H1 (cell line): ENCODE data around the gene DENND1A. TPM values are rescaled to one million over a fixed set of nuclear protein-coding genes. Genes with fewer than 3 reads are reported as not detected.

Experiments
- CTCF ChIA-PET: fragments of 300-600 bp; sonication (Branson Sonifier 250); formaldehyde crosslinking; loops from one replicate; lab custom pipeline; 2021; ENCODE audit not compliant: partially characterized antibody; lab: Charles Lee
- POLR2A ChIA-PET: fragments of 300-600 bp; sonication (Branson Sonifier 250); formaldehyde crosslinking; loops from one replicate; lab custom pipeline; 2021; ENCODE audit warnings: inconsistent platforms; ENCODE audit not compliant: partially characterized antibody; lab: Charles Lee
- DNase-seq, 2 experiments: peaks; one replicate each; pipeline versions ENCODE4 v3.0.0 to v3.0.0-alpha.2; 2010 to 2022; ENCODE audit warnings: low spot score in 2 of 2, low read depth in 1 of 2, mixed read lengths in 1 of 2
- FAIRE-seq: peaks from 2 replicates; lab custom pipeline; 2011; peaks lifted over from hg19 to GRCh38; lab: Jason Lieb, UNC
- H2AFZ ChIP-seq: 2 replicates; pipeline ENCODE4 v1.8.1; 2012; ENCODE audit warnings: low read length, inconsistent platforms
- H2AK5ac ChIP-seq: 2 replicates; pipeline ENCODE4 v1.6.1; 2013; ENCODE audit warnings: low read depth, low read length
- H2BK120ac ChIP-seq: replicated peaks from 2 replicates; pipeline ENCODE3; 2013; ENCODE audit warnings: low read depth, low read length, inconsistent platforms
- H2BK12ac ChIP-seq: 2 replicates; pipeline ENCODE4 v1.6.1; 2013; ENCODE audit warnings: low read depth, low read length
- H2BK15ac ChIP-seq: 2 replicates; pipeline ENCODE4 v1.6.1; 2013; ENCODE audit warnings: low read length
- H2BK20ac ChIP-seq: 2 replicates; pipeline ENCODE4 v1.6.1; 2013; ENCODE audit warnings: low read length
- H2BK5ac ChIP-seq: 2 replicates; pipeline ENCODE4 v1.6.1; 2013; ENCODE audit warnings: low read depth, low read length
- H3K14ac ChIP-seq: 2 replicates; pipeline ENCODE4 v1.6.1; 2013; ENCODE audit warnings: inconsistent platforms; ENCODE audit not compliant: insufficient read length
- H3K18ac ChIP-seq: 2 replicates; pipeline ENCODE4 v1.6.1; 2013; ENCODE audit warnings: low read length; ENCODE audit errors: extremely low read depth
- H3K23ac ChIP-seq: 2 replicates; pipeline ENCODE4 v1.6.1; 2013; ENCODE audit warnings: inconsistent platforms; ENCODE audit not compliant: insufficient read length
- H3K23me2 ChIP-seq: 2 replicates; pipeline ENCODE4 v1.6.1; 2013; ENCODE audit warnings: low read depth, low read length
- H3K27ac ChIP-seq: 2 replicates; pipeline ENCODE4 v1.6.1; 2011; ENCODE audit warnings: low read depth, low read length, inconsistent platforms
- H3K27me3 ChIP-seq, 4 experiments: replicated peaks in 1 of 4; 1 replicate in 1 of 4; 2 replicates in 3 of 4; pipeline versions ENCODE4 v1.6.1 to v1.8.1; 2011 to 2013; ENCODE audit warnings: low read length in 3 of 4, mild to moderate bottlenecking in 3 of 4, inconsistent platforms in 2 of 4, mixed read lengths in 2 of 4, moderate library complexity in 1 of 4; ENCODE audit not compliant: control insufficient read depth in 3 of 4, insufficient read depth in 3 of 4; ENCODE audit errors: extremely low read depth in 1 of 4
- H3K36me3 ChIP-seq, 4 experiments: 2 replicates each; pipeline versions ENCODE4 v1.6.1 to v1.8.1; 2011 to 2013; ENCODE audit warnings: mild to moderate bottlenecking in 4 of 4, low read length in 3 of 4, moderate library complexity in 2 of 4, control low read depth in 1 of 4, inconsistent platforms in 1 of 4; ENCODE audit not compliant: insufficient read depth in 4 of 4, control insufficient read depth in 2 of 4
- H3K4ac ChIP-seq: replicated peaks from 2 replicates; pipeline ENCODE3; 2013; ENCODE audit warnings: low read length, low read depth, mixed read lengths, inconsistent platforms; ENCODE audit not compliant: insufficient read length
- H3K4me1 ChIP-seq, 4 experiments: replicated peaks in 1 of 4; 1 replicate in 1 of 4; 2 replicates in 3 of 4; pipeline versions ENCODE4 v1.6.1 to v1.8.1; 2011 to 2013; ENCODE audit warnings: low read length in 3 of 4, inconsistent platforms in 2 of 4, mixed read lengths in 1 of 4; ENCODE audit not compliant: insufficient read depth in 4 of 4, control insufficient read depth in 3 of 4
- H3K4me2 ChIP-seq, 2 experiments: 2 replicates each; pipeline versions ENCODE4 v1.6.1 to v1.8.1; 2011 to 2013; ENCODE audit warnings: low read depth in 2 of 2, low read length in 2 of 2, control low read depth in 1 of 2, inconsistent platforms in 1 of 2, mild to moderate bottlenecking in 1 of 2; ENCODE audit not compliant: insufficient read depth in 1 of 2
- H3K4me3 ChIP-seq, 4 experiments: fragments of 200-600, 300-600 bp in 1 of 4; sonication (generic), shearing (Covaris generic), sonication (Bioruptor Twin) in 1 of 4; 2 replicates each; pipeline versions ENCODE4 v1.5.1 to v1.8.1; 2011 to 2016; ENCODE audit warnings: low read length in 4 of 4, low read depth in 3 of 4, control low read depth in 2 of 4, inconsistent platforms in 2 of 4, mild to moderate bottlenecking in 2 of 4, mixed read lengths in 1 of 4, moderate library complexity in 1 of 4; ENCODE audit not compliant: insufficient read depth in 2 of 4; ENCODE audit errors: extremely low read depth in 1 of 4
- H3K56ac ChIP-seq: replicated peaks from 2 replicates; pipeline ENCODE3; 2013; ENCODE audit warnings: low read depth, mild to moderate bottlenecking, mixed read lengths, low read length, inconsistent platforms; ENCODE audit not compliant: insufficient read length
- H3K79me1 ChIP-seq: 2 replicates; pipeline ENCODE4 v1.6.1; 2013; ENCODE audit warnings: low read depth, low read length, control low read depth
- H3K79me2 ChIP-seq, 2 experiments: 2 replicates each; pipeline versions ENCODE4 v1.6.1 to v1.8.1; 2012 to 2013; ENCODE audit warnings: low read length in 2 of 2, mild to moderate bottlenecking in 2 of 2, inconsistent platforms in 1 of 2; ENCODE audit not compliant: insufficient read depth in 2 of 2, control insufficient read depth in 1 of 2
- H3K9ac ChIP-seq, 4 experiments: replicated peaks in 1 of 4; 1 replicate in 1 of 4; 2 replicates in 3 of 4; pipeline versions ENCODE4 v1.6.1 to v1.8.1; 2011 to 2013; ENCODE audit warnings: low read depth in 3 of 4, low read length in 3 of 4, control low read depth in 2 of 4, mild to moderate bottlenecking in 2 of 4, moderate library complexity in 2 of 4, inconsistent platforms in 1 of 4; ENCODE audit errors: extremely low read depth in 1 of 4
- H3K9me3 ChIP-seq, 2 experiments: 2 replicates each; pipeline versions ENCODE4 v1.6.1 to v1.8.1; 2012 to 2013; ENCODE audit warnings: mild to moderate bottlenecking in 2 of 2, moderate library complexity in 2 of 2, control low read depth in 1 of 2, inconsistent platforms in 1 of 2, low read depth in 1 of 2, low read length in 1 of 2, mixed read lengths in 1 of 2; ENCODE audit not compliant: insufficient read depth in 2 of 2
- H4K20me1 ChIP-seq, 2 experiments: replicated peaks in 1 of 2; 2 replicates each; pipeline versions ENCODE3 to v1.8.1; 2011 to 2013; ENCODE audit warnings: inconsistent platforms in 2 of 2, low read length in 2 of 2, mild to moderate bottlenecking in 1 of 2; ENCODE audit not compliant: insufficient read depth in 2 of 2, control insufficient read depth in 1 of 2
- H4K5ac ChIP-seq: 2 replicates; pipeline ENCODE4 v1.6.1; 2013; ENCODE audit warnings: low read length, low read depth, mixed read lengths, inconsistent platforms; ENCODE audit not compliant: insufficient read length
- H4K8ac ChIP-seq: 2 replicates; pipeline ENCODE4 v1.8.0; 2013; ENCODE audit warnings: mild to moderate bottlenecking, moderate library complexity, low read length, inconsistent platforms; ENCODE audit not compliant: insufficient read depth; ENCODE audit errors: extremely low read depth
- H4K91ac ChIP-seq: replicated peaks from 2 replicates; pipeline ENCODE3; 2013; ENCODE audit warnings: low read length, mixed read lengths, inconsistent platforms; ENCODE audit not compliant: insufficient read length
- ATF2 ChIP-seq: IDR thresholded peaks from 2 replicates; pipeline ENCODE4 v1.6.1; 2012; ENCODE audit warnings: low read length, inconsistent platforms
- SIRT6 ChIP-seq: IDR thresholded peaks from one replicate; pipeline ENCODE4 v1.7.1; 2012; ENCODE audit warnings: low read length, inconsistent platforms
- SP1 ChIP-seq: IDR thresholded peaks from 2 replicates; pipeline ENCODE4 v1.6.1; 2011; ENCODE audit warnings: low read depth, low read length
- WGBS, 2 experiments: shearing (Covaris generic) in 1 of 2; methylation state at CpG; one replicate each; pipeline versions ENCODE4 v1.1.6 to v1.1.7; 2013 to 2015; ENCODE audit warnings: low lambda C conversion rate in 2 of 2, mixed read lengths in 2 of 2, inconsistent platforms in 1 of 2, low coverage in 1 of 2, missing lambda C conversion rate in 1 of 2; ENCODE audit not compliant: insufficient replicate concordance in 2 of 2, insufficient coverage in 1 of 2, insufficient read length in 1 of 2; ENCODE audit errors: extremely low coverage in 1 of 2, missing lambda C conversion rate in 1 of 2; 5-methylcytosine and 5-hydroxymethylcytosine counted together
- polyA plus RNA-seq, 7 experiments: library from polyadenylated mRNA; depleted of rRNA in 3 of 7; stranded (reverse) in 5 of 7; unstranded in 2 of 7; fragments of >200 nt in 5 of 7; fragments of 200-250 nt in 2 of 7; gene quantifications; 1 replicate in 5 of 7; 2 replicates in 1 of 7; 4 replicates in 1 of 7; pipeline versions ENCODE4 v1.2.1 to v1.2.3, GENCODE V29; 2011 to 2013; ENCODE audit warnings: missing spikeins in 2 of 7, mixed read lengths in 2 of 7
- total RNA-seq: library from RNA; stranded (reverse); fragmentation: NEBNext Ultra II Directional; extraction: Animal tissue kit (Norgen Biotek cat#: 25700); gene quantifications from 2 replicates; pipeline ENCODE4 v1.2.1, GENCODE V29; 2021

The DENND1A gene
- total and polyA plus RNA-seq, 2 of the 8 experiments (the other 6 are each of a cell fraction or from before 2014, with no cell fraction given) = 24.1 to 26.4 TPM

GRCh38 chr9:123486431-123486830, 443.5 kb downstream of the DENND1A start:
- H4K20me1 ChIP-seq = no peaks in the 10 kb centered on the region
- ChIA-PET CTCF (interaction anchor here (1.8 kb wide), 1 partner anchor 14 kb away, joined by 5 read pairs; no protein-coding TSS in a partner anchor), POLR2A (no interaction called here)
- no peak overlapping the region for H4K8ac ChIP-seq
- no peaks in the 10 kb centered on the region for H3K36me3 ChIP-seq
- no peak overlapping the region for H3K56ac ChIP-seq
- 0 out of 2 replicates have a peak overlapping the region, but pooled peaks have one; percentile 48 for H2BK20ac ChIP-seq
- H3K23ac ChIP-seq = no peak overlapping the region
- H3K18ac ChIP-seq = no peak overlapping the region
- no peaks in the 10 kb centered on the region; the same call in 1 of the 2 replicates for H3K23me2 ChIP-seq
- H2AK5ac ChIP-seq = no peak overlapping the region
- H3K4me1 ChIP-seq = peaks cover 14 to 25% (median 17%) of the 10 kb centered on the region in 4 experiments
- FAIRE-seq = no peak
- no peak overlapping the region for H2BK12ac ChIP-seq
- H3K27ac ChIP-seq = no peak overlapping the region
- no peaks in the 10 kb centered on the region; a peak in 1 of 7 replicates for H3K27me3 ChIP-seq
- no peak overlapping the region for H2AFZ ChIP-seq
- no peak for TF ChIP-seq SP1
- TF ChIP-seq SIRT6 = no peak
- TF ChIP-seq ATF2 = no peak
- peaks cover 3% of the 10 kb centered on the region; the same call in 1 of the 2 replicates for H3K79me1 ChIP-seq
- H4K91ac ChIP-seq = no peak overlapping the region
- H3K9ac ChIP-seq = no peak overlapping the region
- H3K9me3 ChIP-seq = no peaks in the 10 kb centered on the region
- DNase-seq = no peak
- no peak overlapping the region for H2BK5ac ChIP-seq
- no peak overlapping the region for H2BK15ac ChIP-seq
- WGBS, 2 experiments = 87% methylated on average over 1 of the region's 1 CpG; no CpG with 5 or more reads in 1 of the 2 experiments
- H3K4me3 ChIP-seq = no peak overlapping the region
- no peaks in the 10 kb centered on the region for H3K79me2 ChIP-seq
- H3K14ac ChIP-seq = no peak overlapping the region
- no peak overlapping the region for H3K4ac ChIP-seq
- no peak overlapping the region for H4K5ac ChIP-seq
- no peak overlapping the region for H2BK120ac ChIP-seq
- H3K4me2 ChIP-seq = no peak overlapping the region
